Smooth muscle cell (in vitro differentiated cells): Measurements from ENCODE around the gene CNNM4. TPM values are rescaled to one million over a fixed set of nuclear protein-coding genes. Genes with fewer than 3 reads are reported as not detected.
"Not testable (repeated sequence)": the region's sequence is repeated elsewhere in the genome, so short reads cannot be mapped to it uniquely, and the experiment has no call there.

Source experiments
- DNase-seq: peaks from one replicate; lab custom pipeline; 2025; ENCODE audit not compliant: unreplicated experiment; lab: John Stamatoyannopoulos, UW
- H2AFZ ChIP-seq: fragments of 200-600 bp; sonication (generic); 2 replicates; pipeline ENCODE4 v1.6.0; 2016; ENCODE audit warnings: antibody characterized with exemption, low read depth, mild to moderate bottlenecking
- H3F3A ChIP-seq: fragments of 200-600 bp; sonication (generic); 2 replicates; pipeline ENCODE4 v1.6.0; 2017; ENCODE audit warnings: antibody characterized with exemption, low read depth
- H3K27ac ChIP-seq: fragments of 200-600 bp; sonication (generic); 2 replicates; pipeline ENCODE4 v1.5.1; 2016; ENCODE audit warnings: low read depth, mild to moderate bottlenecking
- H3K27me3 ChIP-seq: fragments of 200-600 bp; sonication (generic); 2 replicates; pipeline ENCODE4 v1.6.1; 2016; ENCODE audit warnings: low read depth, mild to moderate bottlenecking
- H3K36me3 ChIP-seq: fragments of 200-600 bp; sonication (generic); 2 replicates; pipeline ENCODE4 v1.5.1; 2016; ENCODE audit warnings: low read depth
- H3K4me1 ChIP-seq: fragments of 200-600 bp; sonication (generic); 2 replicates; pipeline ENCODE4 v1.5.1; 2016; ENCODE audit warnings: low read depth
- H3K4me2 ChIP-seq: fragments of 200-600 bp; sonication (generic); 2 replicates; pipeline ENCODE4 v1.6.0; 2016; ENCODE audit warnings: mild to moderate bottlenecking
- H3K4me3 ChIP-seq: fragments of 200-600 bp; sonication (generic); 2 replicates; pipeline ENCODE4 v1.5.1; 2016; ENCODE audit warnings: mild to moderate bottlenecking
- H3K79me2 ChIP-seq: fragments of 200-600 bp; sonication (generic); 2 replicates; pipeline ENCODE4 v1.6.0; 2016; ENCODE audit warnings: low read depth, mild to moderate bottlenecking
- H3K9ac ChIP-seq: fragments of 200-600 bp; sonication (generic); 2 replicates; pipeline ENCODE4 v1.6.0; 2016; ENCODE audit warnings: low read depth
- H3K9me3 ChIP-seq: fragments of 200-600 bp; sonication (generic); replicated peaks from 2 replicates; pipeline ENCODE4 v1.5.1; 2016; ENCODE audit warnings: low read depth
- H4K20me1 ChIP-seq: fragments of 200-600 bp; sonication (generic); 2 replicates; pipeline ENCODE4 v1.6.0; 2016; ENCODE audit warnings: low read depth
- CTCF ChIP-seq: fragments of 200-600 bp; sonication (generic); IDR thresholded peaks from 2 replicates; pipeline ENCODE4 v1.5.1; 2017; ENCODE audit warnings: borderline replicate concordance, mild to moderate bottlenecking, antibody characterized with exemption; ENCODE audit not compliant: insufficient read depth, poor library complexity, severe bottlenecking
- whole genome bisulfite sequencing: methylation state at CpG from one replicate; pipeline ENCODE4 v1.1.7; 2016; ENCODE audit warnings: low lambda C conversion rate; 5-methylcytosine and 5-hydroxymethylcytosine counted together
- polyA plus RNA-seq: library from polyadenylated mRNA; unstranded; fragments of >200 nt; fragmentation: Nextera tagmentation; extraction: Ambion mirVana; gene quantifications from 2 replicates; pipeline ENCODE4 v1.2.1, GENCODE V29; 2016
- total RNA-seq: library from RNA; depleted of rRNA; stranded (reverse); fragments of >200 nt; gene quantifications from 2 replicates; pipeline ENCODE4 v1.2.3, GENCODE V29; 2014

CNNM4 gene
- total and polyA plus RNA-seq, 2 experiments from 2014 or later, result 7.2 to 10.1 TPM

- H3K9me3 ChIP-seq, result no peaks in the 10 kb centered on the region
- 98% methylated on average over 6 of the region's 6 CpGs for WGBS
- H3K9ac ChIP-seq, result no peak overlapping the region
- H3K36me3 ChIP-seq, result no peaks in the 10 kb centered on the region
- H3K4me3 ChIP-seq, result no peak overlapping the region
- H3K4me2 ChIP-seq, result no peak overlapping the region
- H4K20me1 ChIP-seq, result peaks cover 14% of the 10 kb centered on the region
- H3K27ac ChIP-seq, result no peak overlapping the region
- H3F3A ChIP-seq, result no peaks in the 10 kb centered on the region
- H3K27me3 ChIP-seq, result no peaks in the 10 kb centered on the region
- no peak for TF ChIP-seq CTCF
- no peaks in the 10 kb centered on the region for H3K4me1 ChIP-seq
- DNase-seq, result no peak
- no peak overlapping the region for H2AFZ ChIP-seq
- no peaks in the 10 kb centered on the region for H3K79me2 ChIP-seq
Observed at GRCh38 chr2:96795076-96795475, 34.4 kb downstream of the CNNM4 start.

GRCh38 chr2:96796497-96796896 lies 35.8 kb downstream of the CNNM4 start:
- H3K36me3 ChIP-seq, H3K9me3 ChIP-seq, H3K4me1 ChIP-seq, DNase-seq, H3F3A ChIP-seq, H3K27me3 ChIP-seq, H3K9ac ChIP-seq, H2AFZ ChIP-seq, H3K4me3 ChIP-seq, H3K4me2 ChIP-seq, H3K27ac ChIP-seq, H3K79me2 ChIP-seq: not testable (repeated sequence)
- 90% methylated on average over 6 of the region's 6 CpGs for whole genome bisulfite sequencing
- H4K20me1 ChIP-seq, result peaks cover 14% of the 10 kb centered on the region

- H3K9me3 ChIP-seq, result no peaks in the 10 kb centered on the region
- H3F3A ChIP-seq, result no peaks in the 10 kb centered on the region
- no peak overlapping the region for H3K4me2 ChIP-seq
- H2AFZ ChIP-seq, result no peak overlapping the region
- H3K27ac ChIP-seq, result no peak overlapping the region
- H3K27me3 ChIP-seq, result no peaks in the 10 kb centered on the region
- H3K9ac ChIP-seq, result no peak overlapping the region
- H3K36me3 ChIP-seq, result no peaks in the 10 kb centered on the region
- no peak for TF ChIP-seq CTCF
- DNase-seq, result no peak
- H3K4me1 ChIP-seq, result no peaks in the 10 kb centered on the region
- peaks cover 14% of the 10 kb centered on the region for H4K20me1 ChIP-seq
- H3K4me3 ChIP-seq, result no peak overlapping the region
- 93% methylated on average over 20 of the region's 23 CpGs for WGBS
- H3K79me2 ChIP-seq, result no peaks in the 10 kb centered on the region
Observed at GRCh38 chr2:96797066-96797625, 36.4 kb downstream of the CNNM4 start.

GRCh38 chr2:96798733-96799622 lies 38.3 kb downstream of the CNNM4 start:
- Histone ChIP-seq H3K4me2 (no peak overlapping the region), H4K20me1 (peaks cover 11% of the 10 kb centered on the region), H3K79me2 (no peaks in the 10 kb centered on the region), H3K27ac (no peak overlapping the region), H3K4me1 (no peaks in the 10 kb centered on the region), H3K4me3 (no peak overlapping the region), H3K27me3 (no peaks in the 10 kb centered on the region), H2AFZ (no peak overlapping the region), H3K9ac (no peak overlapping the region), H3F3A (no peaks in the 10 kb centered on the region), H3K36me3 (no peaks in the 10 kb centered on the region), H3K9me3 (no peaks in the 10 kb centered on the region)
- WGBS, result 96% methylated on average over 23 of the region's 23 CpGs
- no peak for DNase-seq
- TF ChIP-seq CTCF, result no peak
